Stimulated activated CD8-positive, alpha-beta memory T cell treated with anti-CD3 and anti-CD28 coated beads, Interleukin-12 subunit alpha, Interleukin-12 subunit beta, amount 100 ng/mL, for 24 hours (primary cell): ENCODE results near the gene TTC38.

ENCODE experiments used
- DNase-seq: peaks from one replicate; pipeline ENCODE4 v3.0.0-alpha.2; 2020; ENCODE audit errors: extremely low read depth

TTC38 gene

GRCh38 chr22:46329616-46330015 is 61.8 kb downstream of the TTC38 start:
- DNase-seq: no peak

- DNase-seq: no peak
Measured at GRCh38 chr22:46330426-46330825, 62.6 kb downstream of the TTC38 start.

GRCh38 chr22:46331496-46331895 is 63.7 kb downstream of the TTC38 start:
- no peak for DNase-seq

GRCh38 chr22:46335201-46336118 is 67.7 kb downstream of the TTC38 start, which contains the start of gene TRMU:
TSS of gene TRMU (plus strand) at chr22:46335714. CDS start at chr22:46335765, 51 bp downstream.
- peak; percentile 39 for DNase-seq

- no peak for DNase-seq
Measured at GRCh38 chr22:46336119-46337078, 68.6 kb downstream of the TTC38 start.

GRCh38 chr22:46337870-46338269 is 70.1 kb downstream of the TTC38 start:
- no peak for DNase-seq

- DNase-seq: no peak
Measured at GRCh38 chr22:46338636-46339035, 70.8 kb downstream of the TTC38 start.

GRCh38 chr22:46339956-46340355 is 72.1 kb downstream of the TTC38 start:
- no peak for DNase-seq

- no peak for DNase-seq
Measured at GRCh38 chr22:46340676-46341075, 72.9 kb downstream of the TTC38 start.
